Measurements from ENCODE around the gene FABP1.

The FABP1 gene

DNA sequence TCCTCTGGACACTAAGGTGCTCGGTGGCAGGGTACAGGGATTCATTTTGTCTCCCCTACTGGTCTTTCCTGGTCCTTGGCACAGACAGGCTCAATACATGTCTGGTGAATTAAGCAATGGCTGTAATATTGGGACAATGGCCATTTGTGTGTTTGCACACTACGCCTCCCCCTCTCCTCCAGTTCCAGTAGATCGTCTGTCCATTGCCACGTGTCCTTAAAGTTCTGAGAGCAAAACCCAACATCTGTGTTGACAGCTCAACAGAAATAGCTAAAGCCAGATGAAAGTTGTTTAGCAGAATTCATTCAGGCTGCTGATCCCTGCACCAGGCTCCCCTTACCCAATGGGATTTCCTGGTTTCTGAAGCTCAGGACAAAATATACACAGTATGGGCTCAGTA lies 9.0 kb upstream of the FABP1 start:
- DNase-seq: no peak

DNA sequence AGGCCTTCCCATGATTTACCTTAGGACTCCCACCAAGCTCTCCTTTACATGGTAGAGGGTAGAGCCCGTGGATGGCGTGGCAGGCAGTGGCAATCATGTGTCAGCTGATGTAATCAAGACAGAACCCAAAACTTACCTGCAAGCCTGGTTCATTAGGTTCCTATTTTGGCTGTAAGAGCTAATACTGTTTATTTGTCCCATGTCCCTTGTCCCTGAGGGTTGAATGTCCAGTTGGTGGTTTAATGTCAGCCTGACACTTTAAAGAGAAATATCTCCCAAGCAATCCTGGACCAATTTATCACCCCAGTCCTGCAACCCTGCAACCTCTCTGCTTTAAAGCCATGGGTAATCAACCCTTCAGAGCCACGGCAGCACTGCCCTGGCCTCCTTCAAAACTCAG lies 6.0 kb upstream of the FABP1 start:
- no peak for DNase-seq

DNA sequence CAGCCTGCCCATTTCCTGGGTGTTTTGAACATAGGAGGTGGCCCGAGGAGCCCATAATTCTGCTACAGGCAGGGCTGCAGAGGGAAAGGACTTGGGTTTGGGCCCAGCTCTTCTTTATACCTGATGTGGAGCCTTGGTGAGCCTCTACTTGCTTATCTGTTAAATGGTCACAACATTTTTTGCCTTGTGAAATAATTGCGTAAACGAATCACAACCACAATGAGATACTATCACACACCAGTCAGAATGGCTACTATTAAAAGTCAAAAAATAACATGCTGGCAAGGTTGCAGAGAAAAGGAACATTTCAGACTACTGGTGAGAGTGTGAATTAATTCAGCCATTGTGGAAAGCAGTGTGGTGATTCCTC lies 4.1 kb upstream of the FABP1 start:
- DNase-seq: no peak

DNA sequence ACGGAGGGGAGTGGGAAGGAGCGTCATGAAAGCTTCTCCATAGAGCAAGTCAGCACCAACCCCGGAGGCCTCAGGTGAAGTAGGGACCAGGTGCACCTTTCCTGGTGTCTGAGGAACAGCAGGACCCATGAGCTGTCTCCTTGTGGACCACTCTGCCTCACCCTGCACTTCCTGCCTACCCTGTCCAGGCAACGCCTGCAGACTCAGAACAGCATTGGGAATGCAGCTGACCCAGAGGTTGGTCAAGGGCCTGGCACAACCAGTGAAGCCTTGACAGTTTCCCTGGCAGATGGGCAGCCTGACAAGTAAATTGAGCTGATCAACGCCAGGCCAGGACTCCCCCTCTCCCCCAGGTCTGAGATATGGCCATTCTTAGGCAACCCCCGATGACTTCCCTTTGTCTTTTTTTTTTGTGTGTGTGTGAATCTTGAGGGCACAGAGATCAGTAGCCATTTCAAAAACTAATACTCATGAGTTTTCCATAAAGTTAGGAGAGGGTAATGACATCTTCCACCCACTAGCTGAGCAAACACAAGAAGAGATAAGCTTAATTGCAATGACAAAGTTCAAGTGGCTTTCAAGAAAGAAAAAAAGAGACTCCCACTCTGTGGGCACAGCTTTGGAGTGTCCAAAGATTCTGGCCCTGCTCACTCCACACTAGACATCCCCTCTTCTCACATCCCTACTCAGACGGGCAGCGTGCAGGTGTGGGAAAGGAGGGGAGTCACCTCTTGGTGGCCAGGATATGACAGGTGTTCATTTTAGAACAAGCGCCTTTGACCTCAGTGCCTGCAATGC lies 3.5 kb upstream of the FABP1 start:
- DNase-seq: no peak

DNA sequence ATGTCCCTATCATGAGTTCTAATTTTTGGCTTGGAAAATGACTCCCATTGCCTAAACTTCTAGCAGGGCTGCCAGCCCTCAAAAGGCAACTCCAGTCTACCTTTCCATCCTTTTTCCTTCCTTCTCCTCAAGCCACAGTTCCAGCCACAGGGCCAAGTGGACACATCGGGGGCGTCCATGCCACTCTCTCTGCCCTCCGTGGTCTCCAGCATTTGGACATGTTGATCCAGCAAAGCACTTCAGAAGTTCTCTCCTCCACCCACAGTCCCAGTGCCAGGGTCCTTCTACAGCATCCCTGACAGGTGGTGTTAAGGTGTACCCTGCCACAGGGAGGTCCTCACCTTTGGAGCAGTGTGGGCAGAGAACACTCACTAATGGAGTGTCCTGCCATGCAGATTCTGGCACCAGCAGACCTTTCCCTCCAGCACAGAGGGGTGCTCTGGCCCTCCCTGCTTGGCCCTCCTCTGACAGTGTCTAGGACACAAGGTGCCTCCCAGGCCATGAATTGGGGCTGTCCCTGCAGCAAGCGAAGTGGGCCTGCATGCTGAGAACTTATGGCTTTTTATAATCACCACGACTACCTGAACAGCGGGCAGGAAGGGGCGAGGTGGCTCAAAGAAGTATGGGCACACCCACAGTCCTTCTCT lies 1.6 kb upstream of the FABP1 start:
- no peak for DNase-seq

DNA sequence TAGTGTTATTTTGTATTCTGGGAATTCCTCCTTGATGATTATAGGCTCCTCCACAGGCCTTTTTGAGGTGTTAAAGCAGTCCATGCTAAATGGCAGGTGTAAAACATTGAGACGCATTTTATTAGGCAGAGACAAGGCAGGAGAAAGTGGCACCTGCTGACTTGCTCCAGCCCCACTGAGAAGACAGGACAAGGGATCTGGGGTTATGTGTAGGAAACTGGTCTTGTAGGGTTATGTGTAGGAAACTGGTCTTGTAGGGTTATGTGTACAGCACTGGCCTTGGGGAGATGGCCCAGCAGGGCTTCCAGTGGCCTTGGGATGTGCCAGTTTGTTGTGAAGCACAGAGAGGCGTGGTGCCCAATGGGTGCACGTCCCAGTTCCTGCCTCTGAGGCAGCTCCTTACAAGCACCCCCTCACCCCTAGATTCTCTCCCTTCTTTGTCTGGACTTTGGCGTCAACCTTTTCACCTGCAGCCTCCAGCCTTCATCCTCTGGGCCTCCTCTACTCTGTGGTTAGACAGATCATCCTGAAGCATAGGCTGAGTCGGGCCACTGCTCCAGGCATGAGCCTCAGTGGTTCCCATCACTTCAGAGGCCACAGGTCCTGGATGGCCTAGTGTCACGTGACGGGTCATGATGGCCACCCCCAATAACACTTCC lies 921 bp upstream of the FABP1 start:
- DNase-seq: no peak

DNA sequence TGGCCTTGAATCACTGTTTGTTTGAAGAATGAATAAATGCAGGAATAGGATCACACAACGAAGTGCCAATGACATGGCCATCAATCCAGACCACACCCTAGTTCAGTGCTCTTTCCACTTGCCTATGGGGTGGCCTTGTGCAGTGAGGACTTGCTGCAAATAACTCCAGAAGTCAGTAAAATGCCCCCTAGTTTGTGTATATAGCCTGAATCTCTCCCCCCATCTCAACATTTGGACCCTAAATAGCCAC lies 299 bp downstream of the FABP1 start:
- no peak for DNase-seq

DNA sequence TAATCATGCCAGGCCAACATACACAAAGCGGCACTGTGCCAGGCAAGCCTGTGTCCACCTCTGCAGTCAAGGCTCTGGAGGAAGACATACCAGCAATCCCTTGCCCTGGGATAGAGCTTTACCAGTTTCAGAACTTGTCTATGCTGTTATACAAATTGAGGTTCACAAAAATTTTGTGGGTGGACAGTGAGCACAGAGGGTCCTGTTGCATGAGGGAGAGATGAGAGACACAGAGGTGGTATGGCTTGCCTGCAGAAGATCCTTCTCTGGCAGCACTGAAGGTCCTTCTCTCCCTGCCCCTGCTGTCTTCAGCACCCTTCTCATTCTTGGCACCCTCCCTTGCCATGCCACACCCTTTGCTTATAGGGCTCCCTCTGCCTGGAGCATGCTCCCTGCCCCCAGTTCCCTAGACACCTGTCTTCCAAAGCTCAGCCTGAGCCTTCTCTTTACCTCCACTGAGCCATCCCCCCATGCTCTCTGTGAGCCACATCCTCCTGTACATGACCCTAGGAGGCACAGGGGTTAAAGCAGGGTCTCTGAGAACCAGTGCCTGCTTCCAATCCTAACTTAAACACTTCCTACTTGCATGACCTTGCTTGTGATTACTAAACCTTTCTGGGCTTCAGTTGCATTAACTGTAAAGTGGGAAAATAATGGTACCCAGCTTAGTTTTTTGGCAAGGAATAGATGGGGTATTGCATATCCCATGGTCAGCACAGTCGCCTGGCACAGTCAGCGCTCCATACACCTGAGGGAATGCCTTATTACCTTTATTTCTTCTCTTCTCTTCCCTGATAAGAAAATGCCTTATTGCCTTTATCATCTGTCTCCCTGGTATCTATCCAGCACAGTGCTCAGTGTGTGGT lies 857 bp downstream of the FABP1 start:
- no peak for DNase-seq

DNA sequence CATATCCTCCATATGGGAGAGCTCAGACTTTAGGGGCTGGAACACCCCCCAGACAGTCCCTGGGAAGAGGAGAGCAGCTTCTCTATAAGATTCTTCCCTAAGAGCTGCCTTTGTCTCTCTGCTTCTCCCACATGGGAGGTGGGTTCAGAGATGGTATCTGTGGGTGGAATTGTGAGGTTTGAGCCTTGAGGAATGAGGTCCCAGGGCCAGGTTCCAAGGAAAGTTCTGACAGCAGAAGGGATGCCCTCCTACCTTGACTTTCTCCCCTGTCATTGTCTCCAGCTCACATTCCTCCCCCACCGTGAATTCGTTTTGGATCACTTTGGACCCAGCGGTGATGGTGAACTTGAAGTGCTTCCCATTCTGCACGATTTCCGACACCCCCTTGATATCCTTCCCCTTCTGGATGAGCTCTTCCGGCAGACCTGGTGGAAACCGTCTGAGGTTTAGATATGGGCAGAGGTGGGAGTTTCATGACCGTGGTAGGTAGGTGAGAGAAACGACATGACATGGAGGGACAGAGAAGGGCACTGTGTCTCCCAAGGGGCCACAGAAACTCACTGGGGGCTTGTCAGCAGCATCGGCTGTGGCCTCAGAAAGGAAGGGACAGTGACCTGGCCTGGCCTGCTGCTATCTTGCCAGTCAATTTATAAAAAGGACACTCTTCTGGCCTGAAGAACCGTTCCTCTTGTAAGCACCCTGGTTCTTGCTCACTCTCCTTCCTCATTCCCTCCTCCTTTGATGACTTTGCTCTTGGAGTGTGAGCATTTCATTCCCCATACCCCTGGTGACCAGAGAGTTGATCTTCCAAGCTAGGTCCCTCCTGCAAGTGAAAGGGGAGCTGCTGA lies 1.7 kb downstream of the FABP1 start:
- no peak for DNase-seq

DNA sequence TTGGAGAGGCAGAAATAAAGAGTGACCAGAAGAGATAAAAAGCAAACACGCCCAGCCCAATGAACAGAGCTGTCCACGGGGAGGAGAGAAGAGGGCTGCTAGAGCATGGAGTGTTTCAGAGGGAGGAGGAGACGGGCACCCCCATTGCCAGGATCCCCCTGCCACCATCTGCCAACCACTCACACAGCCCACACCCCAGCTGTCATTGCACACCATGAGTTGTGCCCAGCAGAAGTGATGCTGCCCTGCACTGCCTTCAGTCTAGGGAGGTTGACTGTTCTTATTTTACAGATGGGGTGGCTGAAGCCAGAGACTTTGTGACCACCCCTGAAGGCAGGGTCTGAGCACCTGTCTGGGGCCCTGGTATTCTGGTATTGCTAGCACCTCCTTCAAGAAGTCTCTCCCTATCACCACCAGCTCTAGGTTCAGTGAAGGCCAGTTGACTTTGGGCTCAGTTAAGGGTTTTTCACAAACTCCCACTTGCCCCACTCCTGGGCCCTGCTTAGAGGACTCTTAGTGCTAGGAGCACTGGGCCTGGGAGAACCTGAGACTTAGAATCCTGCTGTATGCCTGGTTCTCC lies 2.4 kb downstream of the FABP1 start:
- no peak for DNase-seq

DNA sequence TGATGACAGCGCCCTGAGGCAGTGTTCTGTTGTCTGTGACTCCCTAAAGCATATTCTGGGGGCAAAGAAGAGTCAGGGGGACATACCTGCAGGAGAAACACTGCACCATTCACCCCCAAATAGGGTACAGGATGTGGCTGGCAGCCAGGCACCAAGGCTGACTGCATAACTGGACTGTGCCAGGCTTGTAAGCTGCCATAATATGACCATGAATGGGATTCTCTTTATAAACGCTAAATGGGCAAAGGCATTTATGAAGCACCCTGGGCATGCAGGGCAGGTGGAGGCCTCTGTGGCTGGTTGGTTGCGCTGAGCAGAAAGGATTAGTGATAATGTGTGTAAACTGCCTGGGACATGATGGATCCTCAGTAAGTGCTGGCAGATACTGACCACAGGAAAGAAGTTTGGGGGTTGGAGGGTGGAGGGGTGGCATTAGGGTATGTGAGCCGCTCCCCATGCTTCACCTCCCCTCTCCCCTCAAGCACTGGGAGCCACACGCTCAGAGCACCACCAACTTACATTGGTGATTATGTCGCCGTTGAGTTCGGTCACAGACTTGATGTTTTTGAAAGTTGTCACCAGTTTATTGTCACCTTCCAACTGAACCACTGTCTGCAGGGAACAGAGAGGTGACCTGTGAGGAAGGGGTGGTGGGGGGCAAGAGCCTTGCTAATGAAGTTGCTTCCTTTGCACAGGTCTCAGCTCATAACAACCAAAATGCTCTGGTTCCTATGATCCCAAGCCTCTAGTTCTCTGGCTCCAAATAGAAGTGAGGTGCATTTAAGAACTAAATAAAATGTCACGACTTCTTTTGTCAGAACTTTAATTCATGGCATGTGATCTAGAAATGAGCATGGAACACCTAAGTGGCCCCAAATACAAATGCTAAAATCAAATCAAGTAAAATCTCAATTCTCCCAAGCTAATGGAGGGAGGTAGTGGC lies 3.6 kb downstream of the FABP1 start:
- DNase-seq: no peak

DNA sequence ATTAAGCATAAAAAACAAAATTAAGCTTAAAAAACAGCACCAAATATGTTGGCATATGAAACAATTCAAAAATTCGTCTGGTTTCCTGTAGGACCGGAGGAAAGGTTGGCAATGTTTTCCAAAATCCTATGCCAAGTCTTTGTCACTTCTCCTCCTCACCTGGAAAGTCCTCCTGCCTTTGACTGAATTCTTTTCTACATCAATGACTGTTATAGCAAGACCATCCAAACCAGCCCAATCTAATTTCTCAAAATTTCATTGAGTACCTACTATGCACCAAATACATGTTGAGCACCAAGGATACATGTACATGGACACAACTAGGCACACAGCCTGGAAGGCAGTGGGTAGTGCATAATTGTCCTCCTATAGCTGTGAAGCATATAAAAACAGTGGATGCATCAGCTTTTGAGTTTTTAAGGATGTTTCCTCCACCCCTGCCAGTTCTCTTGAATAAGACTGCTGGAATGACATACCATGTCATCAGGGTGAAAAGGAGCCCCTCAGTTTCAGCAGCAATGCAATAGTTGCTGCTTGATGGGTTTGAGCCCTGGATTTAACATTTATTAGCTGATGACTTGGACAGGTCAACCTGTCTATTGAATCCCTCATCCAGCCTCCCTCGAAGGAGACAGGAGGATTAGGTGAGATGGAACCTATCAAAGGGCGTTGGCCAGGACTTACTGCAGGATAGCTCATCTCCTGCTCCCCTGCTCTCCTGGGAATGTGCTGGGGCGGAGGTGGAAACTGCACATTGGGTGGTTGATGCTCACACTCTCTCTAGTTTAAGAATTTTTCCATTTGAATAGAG lies 4.5 kb downstream of the FABP1 start:
- no peak for DNase-seq

DNA sequence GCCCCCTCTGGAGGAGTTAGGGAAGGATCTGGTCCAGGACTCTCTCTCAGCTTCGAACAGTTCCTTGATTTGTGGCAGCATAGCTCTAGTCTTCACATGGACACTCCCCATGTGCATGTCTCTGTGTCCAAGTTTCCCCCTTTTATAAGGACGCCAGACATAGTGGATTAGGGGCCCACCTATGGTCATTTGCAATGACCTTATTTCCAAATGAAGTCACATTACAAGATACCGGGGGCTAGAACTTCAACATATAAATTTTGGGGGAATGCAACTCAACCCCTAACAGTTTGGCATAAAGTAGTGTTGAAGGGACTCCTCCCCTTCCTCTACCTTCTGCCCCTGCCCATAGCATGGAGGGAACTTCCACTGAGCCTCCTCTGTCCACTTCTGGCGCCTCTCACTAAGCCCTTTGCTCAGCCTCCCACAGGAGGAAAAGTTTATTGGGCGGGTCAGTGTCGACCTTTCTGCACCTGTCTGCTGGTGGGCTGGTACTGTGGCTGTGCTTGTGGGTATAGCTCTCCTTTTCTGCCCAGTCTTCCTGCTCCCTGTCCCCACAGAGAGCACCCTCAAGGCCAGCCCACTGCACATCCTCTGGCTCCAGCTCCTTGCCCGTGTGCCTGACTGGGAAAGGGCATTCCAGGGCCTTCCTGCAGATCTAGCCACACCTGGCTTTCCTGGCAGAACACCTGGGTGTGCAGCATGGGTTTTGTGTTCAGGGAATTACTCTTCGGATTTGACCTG lies 5.5 kb downstream of the FABP1 start:
- DNase-seq: no peak

DNA sequence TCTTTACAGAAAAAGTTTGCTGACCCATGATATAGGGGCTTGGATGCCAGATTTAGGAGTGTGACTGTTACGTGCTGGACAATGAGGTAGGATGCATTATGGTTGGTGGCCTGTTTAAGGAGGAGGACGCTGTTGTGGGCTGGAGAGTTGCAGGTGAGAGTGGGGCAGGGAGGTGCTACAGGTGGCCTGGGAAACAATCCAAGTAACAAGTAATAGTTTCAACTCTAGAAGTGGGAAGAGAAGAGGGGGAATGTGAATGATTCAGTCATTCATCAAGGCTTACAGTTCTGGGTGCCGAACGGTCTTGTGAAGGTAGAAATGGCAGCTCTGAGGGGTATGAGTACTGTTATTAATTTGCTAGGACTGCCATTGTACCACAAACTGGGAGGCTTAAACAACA lies 6.2 kb downstream of the FABP1 start:
- no peak for DNase-seq

DNA sequence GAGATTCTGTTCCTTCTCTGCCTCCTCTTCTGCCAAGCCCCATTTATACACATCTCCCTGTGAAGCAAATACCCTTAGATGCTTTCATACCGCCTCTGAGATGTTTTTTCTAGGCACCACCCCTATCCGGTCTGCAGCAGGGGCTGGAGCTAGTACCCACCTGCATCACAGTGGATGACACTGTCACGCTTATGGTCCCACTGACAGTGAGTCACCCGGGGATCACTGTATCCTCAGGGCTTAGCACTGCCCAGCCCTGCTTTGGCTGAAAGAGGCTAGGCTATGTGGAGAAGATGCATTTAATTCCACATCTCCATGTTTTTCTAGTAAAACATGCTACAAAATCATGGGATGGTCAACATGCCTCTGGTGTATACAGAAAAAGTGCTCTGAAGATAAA lies 9.9 kb downstream of the FABP1 start:
- DNase-seq: no peak

DNA sequence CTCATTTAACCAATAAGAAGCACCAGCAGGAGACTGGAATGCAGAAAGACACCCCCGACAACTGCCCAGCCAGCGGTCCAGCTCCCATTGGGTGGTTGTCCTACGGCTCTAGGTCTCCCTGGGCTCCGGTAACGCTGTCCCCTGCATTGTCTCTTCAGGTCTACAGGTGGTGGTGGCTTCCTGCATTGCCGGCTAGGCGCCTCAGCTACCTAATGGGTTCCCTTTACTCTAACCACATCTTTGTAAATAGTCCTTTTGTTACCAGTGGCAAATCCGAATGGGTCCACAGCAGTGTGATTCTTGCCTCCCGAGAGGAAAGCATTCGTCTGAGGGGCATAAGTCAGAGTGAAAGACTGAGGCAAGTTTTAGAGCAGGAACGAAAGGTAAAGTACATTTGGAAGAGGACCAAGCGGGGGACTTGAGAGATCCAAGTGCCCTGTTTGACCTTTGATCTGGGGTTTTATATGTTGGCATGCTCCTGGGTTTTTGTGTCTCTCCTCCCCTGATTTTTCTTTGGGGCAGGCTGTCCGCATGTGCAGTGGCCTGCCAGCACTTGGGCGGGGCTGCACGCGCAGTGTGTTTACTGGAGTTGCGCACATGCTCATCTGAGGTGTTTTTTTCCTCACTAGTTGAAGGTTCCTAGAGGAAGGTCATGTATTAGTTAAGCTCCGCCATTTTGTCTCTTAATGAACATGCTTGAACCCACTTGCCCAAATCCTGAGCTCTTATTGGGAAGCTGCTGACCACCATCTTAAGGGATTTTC lies 11.0 kb downstream of the FABP1 start:
- DNase-seq: no peak

DNA sequence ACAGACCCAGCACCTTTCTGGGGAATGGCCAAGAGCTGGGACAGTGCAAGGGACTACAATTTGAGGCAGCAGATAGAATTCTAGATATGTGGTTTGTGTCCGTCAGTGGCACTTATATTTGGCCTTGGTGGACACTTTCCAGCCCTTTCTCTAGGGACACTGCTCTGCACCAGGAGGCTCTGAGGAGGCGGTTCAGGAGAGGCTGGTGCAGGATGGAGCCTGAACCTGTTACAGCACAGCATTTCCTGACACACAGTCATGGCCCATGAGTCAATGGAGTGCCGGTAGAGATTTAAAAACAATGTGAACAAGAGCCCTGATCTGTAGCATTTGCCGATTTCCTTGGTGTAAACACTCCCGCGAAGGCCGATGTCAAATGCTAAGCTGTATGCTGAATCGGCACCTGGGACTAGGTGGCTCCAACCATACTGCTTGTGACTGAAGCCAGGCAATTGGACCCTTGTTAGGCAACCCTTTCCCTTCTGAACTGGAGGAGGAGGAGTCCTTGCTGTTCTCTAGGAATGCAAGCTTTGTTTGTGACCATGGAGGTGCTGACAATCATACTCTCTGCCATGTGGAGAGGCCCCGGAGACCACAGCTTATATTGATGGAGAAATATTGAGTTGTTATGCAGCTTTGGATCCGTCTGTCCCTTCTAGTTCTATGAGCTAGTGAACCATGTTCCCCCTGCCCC lies 11.9 kb downstream of the FABP1 start:
- no peak for DNase-seq

DNA sequence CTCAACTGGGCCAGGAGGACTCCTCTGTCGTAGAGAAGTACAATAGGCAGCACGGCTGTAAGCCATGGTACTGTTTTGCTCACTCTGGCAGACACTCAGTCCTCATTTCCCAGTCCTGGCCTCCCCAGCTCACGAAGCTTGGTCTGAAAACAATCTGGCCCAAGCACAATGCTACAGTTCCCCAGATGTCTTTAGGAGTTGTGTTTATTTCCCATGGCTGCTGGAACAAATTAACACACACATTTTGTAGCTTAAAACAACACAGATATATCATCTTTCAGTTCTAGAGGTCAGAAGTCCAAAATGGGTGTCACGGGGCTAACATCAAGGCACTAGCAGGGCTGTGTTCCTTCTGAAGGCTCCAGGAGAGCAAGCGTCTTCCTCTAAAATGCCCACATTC lies 13.0 kb downstream of the FABP1 start:
- DNase-seq: no peak

Data from activated CD4-positive, alpha-beta T cell treated with anti-CD3 and anti-CD28 coated beads for 48 hours (primary cell).